Ishikawa (cell line): ENCODE measurements around the gene THOC5.

Experiments used
- CEBPB ChIP-seq: IDR thresholded peaks from 2 replicates; pipeline ENCODE4 v1.6.1; 2012
- EP300 ChIP-seq: IDR thresholded peaks from 2 replicates; pipeline ENCODE4 v1.6.1; 2012; ENCODE audit warnings: borderline replicate concordance
- MAX ChIP-seq: IDR thresholded peaks from 2 replicates; pipeline ENCODE4 v1.6.1; 2012
- REST ChIP-seq: IDR thresholded peaks from 2 replicates; pipeline ENCODE4 v1.6.1; 2012; ENCODE audit warnings: low read depth, mild to moderate bottlenecking
- TAF1 ChIP-seq: IDR thresholded peaks from 2 replicates; pipeline ENCODE4 v1.6.1; 2012; ENCODE audit warnings: low read depth, mild to moderate bottlenecking
- YY1 ChIP-seq: IDR thresholded peaks from 2 replicates; pipeline ENCODE4 v1.6.1; 2012; ENCODE audit warnings: low read depth

GRCh38 chr22:29473001-29473400 is 80.6 kb downstream of the THOC5 start:
- no peak for TF ChIP-seq YY1
- no peak for TF ChIP-seq CEBPB
- no peak for TF ChIP-seq MAX
- no peak for TF ChIP-seq TAF1
- TF ChIP-seq REST, result no peak
- no peak for TF ChIP-seq EP300
